GM19193 (cell line): Measurements from ENCODE around the gene UBL4A.

Experiments used
- POLR2A ChIP-seq: IDR thresholded peaks from 4 replicates; pipeline ENCODE4 v1.6.1; 2011; ENCODE audit not compliant: insufficient read depth, insufficient read length; ENCODE audit errors: extremely low read depth

Gene UBL4A

DNA sequence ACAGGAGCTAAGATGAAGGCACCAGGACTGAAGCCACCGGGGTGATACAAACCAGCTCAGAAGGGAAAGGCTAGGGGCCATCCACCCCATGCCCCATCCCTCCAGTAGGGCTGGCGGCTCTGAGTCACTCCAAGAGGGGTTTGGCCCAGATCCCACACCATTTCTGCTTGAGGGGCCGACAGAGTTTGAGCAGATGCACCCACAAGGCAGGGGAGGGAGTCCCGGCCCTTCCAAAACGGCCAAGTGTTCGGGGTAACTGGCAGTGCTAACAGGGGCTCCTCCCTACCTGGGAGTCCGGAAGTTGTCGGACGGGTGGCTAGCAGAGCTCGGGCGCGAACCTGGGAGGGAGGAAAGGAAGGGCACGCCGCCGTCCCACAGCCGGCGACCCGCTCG lies 3.6 kb upstream of the UBL4A start:
- no peak for TF ChIP-seq POLR2A

DNA sequence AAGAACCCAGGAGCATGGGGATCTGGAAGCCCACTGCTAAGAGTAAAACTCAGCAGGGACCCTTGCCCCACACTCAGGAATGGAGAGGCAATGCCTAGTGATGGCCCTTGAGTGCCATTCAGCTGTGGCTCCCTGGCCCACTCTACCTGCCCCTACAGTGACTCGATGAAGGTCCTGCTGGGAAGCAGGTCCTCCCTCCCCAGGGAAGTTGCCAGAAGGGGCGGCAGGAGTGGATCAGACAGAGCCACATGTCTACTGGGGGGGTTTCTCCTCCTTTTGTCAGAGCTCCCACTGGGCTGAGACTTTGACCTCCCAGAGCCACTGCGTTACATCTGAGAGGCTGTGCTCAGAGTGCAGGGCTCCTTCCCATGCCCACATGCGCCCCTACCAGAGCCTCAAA lies 2.8 kb upstream of the UBL4A start:
- TF ChIP-seq POLR2A, result no peak

DNA sequence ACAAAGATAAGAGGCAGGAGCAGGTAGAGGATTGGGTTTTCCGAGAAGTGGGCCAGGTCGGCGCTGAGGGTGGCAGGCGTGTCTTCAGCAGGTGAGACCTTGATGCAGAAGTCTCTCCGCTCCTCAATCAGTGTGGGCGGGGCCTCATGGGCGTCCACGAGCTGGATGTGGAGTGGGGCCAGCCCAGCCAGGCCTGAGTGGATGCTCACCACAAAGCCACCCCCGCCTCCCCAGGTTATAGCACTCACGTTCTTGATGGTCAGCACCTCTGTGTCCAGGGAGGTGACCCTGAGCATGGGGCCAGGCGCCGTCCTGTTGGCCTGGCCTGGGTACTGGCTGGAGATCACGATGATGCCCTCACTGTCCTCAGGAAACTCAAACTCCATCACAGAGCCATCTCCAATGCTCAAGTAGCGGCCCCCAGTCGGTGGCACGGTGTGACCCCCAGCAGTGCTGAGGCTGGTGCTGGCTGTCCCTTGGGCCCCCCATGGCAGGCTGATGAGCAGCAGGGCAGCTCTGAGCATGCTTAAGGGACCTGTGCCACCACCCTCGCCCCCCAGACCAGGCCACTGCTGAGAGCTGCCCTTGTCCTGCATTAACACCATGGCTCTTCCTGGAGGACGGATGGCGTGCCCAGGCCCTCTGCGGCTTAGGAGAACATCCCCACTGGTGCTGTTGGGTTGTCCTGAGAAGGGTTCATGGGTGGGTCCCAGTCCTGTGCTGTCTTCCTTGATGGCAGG lies 2.1 kb upstream of the UBL4A start:
- TF ChIP-seq POLR2A, result no peak

DNA sequence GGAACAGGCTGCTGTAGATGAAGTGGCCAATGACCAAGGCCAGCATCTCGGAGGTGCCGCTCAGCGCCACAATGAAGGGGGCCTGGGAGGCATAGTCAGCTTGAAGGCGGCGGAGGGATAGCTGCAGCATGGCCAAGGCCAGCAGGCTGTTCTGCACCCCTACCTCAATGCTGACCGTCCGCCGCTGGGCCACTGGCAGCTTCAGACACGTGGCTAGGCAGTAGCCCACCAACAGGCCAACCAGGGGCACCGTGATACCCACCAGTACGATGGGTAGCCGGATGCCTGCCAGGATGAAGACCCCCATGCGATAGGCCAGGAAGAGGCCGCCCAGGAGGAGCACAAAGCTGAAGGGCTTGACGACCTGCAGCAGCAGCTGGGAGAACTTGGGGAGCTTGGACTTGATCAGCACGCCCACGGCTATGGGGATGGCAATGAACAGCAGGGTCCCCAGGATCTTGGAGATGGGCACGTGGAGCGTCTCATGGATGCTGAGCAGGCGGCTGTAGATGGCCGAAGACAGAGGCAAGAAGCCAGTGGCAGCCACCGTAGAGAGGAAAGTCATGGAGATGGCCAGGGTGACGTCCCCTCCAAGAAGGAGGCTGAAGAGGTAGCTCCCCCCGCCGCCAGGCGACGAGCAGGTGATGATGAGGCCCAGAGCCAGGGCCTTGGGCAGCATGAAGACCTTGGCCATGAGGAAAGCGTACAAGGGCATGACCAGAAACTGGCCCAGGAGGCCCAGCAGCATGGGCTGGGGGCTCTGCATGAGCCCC lies 1.3 kb upstream of the UBL4A start:
- TF ChIP-seq POLR2A, result no peak

DNA sequence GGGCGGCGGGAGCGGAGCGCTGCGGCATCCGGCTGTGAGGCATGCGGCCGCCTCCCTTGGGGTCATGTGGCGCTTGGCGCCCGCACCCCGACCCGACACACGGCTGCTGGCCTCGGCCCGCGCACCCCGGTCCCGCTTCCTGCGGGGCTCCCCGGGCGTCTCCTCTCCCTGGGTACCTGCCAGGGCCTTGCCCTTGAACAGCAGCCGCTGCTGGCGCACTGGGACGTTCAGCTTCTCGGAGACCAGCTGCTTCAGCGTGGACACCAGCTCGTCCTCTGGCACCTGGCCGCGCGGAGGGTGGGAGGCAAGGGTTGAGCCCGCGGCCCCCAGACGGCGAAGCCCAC lies 391 bp downstream of the UBL4A start:
- TF ChIP-seq POLR2A, result no peak

- no peak for TF ChIP-seq POLR2A
Measured at GRCh38 chrX:154485150-154486051, 1.0 kb downstream of the UBL4A start.

GRCh38 chrX:154484255-154485149 lies 1.9 kb downstream of the UBL4A start:
- no peak for TF ChIP-seq POLR2A

- TF ChIP-seq POLR2A, result no peak
Measured at GRCh38 chrX:154483325-154483724, 3.1 kb downstream of the UBL4A start.

GRCh38 chrX:154482786-154483185 lies 3.6 kb downstream of the UBL4A start:
- TF ChIP-seq POLR2A, result no peak

- TF ChIP-seq POLR2A, result no peak
Measured at GRCh38 chrX:154481911-154482601, 4.4 kb downstream of the UBL4A start.

DNA sequence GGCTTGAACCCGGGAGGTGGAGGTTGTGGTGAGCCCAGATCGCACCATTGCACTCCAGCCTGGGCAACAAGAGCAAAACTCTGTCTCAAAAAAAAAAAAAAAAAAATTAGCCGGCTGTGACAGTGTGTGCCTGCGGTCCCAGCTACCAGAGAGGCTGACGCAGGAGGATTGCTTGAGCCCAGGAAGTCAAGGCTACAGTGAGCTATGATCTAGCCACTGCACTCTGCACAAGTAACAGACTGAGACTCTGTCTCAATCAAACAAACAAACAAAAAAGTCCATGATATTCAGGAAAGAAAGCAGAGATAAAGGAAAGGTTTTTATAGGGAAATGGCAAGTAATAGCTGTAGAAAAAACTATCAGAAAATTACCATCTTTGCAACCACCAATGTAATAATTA lies 5.2 kb downstream of the UBL4A start:
- no peak for TF ChIP-seq POLR2A

DNA sequence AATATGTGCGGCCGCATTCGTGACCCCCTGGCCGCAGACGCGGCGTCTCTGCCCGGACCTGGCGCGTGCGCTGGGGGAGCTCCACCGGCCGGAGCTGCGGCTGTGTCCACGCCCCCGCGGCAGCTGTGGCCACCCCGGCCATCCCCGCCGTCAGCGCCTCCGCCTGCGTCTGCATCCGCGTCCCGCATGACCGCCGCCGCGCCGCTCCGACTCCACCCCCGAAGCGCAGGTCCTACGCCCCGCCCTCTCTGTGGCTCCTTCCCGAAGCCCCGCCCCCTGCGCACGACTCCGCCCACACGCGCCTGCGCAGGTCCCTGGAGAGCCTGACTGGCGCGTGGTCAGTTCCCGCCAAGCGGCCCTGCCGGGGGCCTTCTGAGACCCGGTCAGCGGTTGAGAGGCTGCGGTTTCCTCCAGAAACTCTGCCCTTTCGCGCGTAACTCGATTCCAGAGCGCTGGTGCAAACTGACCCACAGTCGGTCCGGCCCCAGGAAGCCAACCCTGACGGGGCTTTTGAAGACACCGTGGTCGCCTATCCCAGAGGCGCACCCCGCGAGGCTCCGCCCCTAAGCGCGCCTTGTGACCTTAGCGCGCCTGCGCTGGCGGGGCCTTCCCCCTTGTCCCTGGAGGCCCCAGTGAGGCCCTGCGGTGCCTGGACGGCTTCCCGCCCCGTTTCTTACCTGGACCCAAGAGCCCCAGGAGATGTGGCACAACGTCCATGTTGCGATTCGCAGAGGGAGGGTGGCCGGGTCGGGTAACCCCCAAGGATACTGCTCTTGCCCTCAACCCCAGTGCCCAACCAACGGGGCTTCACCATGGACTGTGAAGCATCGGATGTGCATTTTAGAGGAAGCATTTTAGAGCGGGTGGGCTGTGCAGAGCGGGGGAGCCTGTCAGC lies 7.4 kb downstream of the UBL4A start, which contains the start of gene LAGE3:
TSS of gene LAGE3 (minus strand) at position 554 of the 895 bp plus-strand sequence. CDS start at position 188, 366 bp downstream.
- peak; percentile 75 for TF ChIP-seq POLR2A
